IMR-90 (cell line): ENCODE measurements around the gene NT5DC2. TPM values are rescaled to one million over a fixed set of nuclear protein-coding genes. Genes with fewer than 3 reads are reported as not detected.

ENCODE experiments used
- ATAC-seq: fragments of 200-7000 bp; cut with Tn5 transposase; 2 replicates; pipeline ENCODE4 v1.9.1; 2020; ENCODE audit warnings: low read depth, mild to moderate bottlenecking, moderate library complexity
- BruUV-seq: library from RNA; stranded (reverse); fragments of 400-500 nt; replicated peaks from 2 replicates; lab custom pipeline; 2021; lab: Mats Ljungman, UMichigan
- CTCF ChIA-PET: fragments of 300-600 bp; formaldehyde crosslinking; extraction: SDS; loops from one replicate; lab custom pipeline; 2021; ENCODE audit warnings: antibody characterized with exemption; lab: Yijun Ruan, JAX
- POLR2A ChIA-PET: fragments of 300-600 bp; sonication (Branson Sonifier 250); formaldehyde crosslinking; loops from one replicate; lab custom pipeline; 2022; ENCODE audit warnings: antibody characterized with exemption; ENCODE audit not compliant: unreplicated experiment; lab: Charles Lee
- DNase-seq: peaks from one replicate; pipeline ENCODE4 v3.0.0; 2013
- H2AFZ ChIP-seq: replicated peaks from 2 replicates; pipeline ENCODE3; 2013; ENCODE audit warnings: low read length, mild to moderate bottlenecking; ENCODE audit not compliant: poor library complexity
- H2AK5ac ChIP-seq: 2 replicates; pipeline ENCODE4 v1.6.1; 2013; ENCODE audit warnings: low read depth, low read length, inconsistent platforms
- H2AK9ac ChIP-seq: replicated peaks from 2 replicates; pipeline ENCODE3; 2013; ENCODE audit warnings: mild to moderate bottlenecking, low read depth, low read length, moderate library complexity; ENCODE audit not compliant: poor library complexity
- H2BK120ac ChIP-seq: 2 replicates; pipeline ENCODE4 v1.6.1; 2013; ENCODE audit warnings: low read depth, low read length, inconsistent platforms
- H2BK15ac ChIP-seq: 3 replicates; pipeline ENCODE4 v1.6.1; 2013; ENCODE audit warnings: low read depth, low read length, inconsistent platforms
- H2BK20ac ChIP-seq: 2 replicates; pipeline ENCODE4 v1.6.1; 2013; ENCODE audit warnings: low read depth, mild to moderate bottlenecking, inconsistent platforms, low read length, moderate library complexity
- H2BK5ac ChIP-seq: 2 replicates; pipeline ENCODE4 v1.6.1; 2013; ENCODE audit warnings: mild to moderate bottlenecking, low read depth, low read length, inconsistent platforms; ENCODE audit not compliant: poor library complexity, severe bottlenecking
- H3K14ac ChIP-seq: replicated peaks from 2 replicates; pipeline ENCODE4 v1.6.1; 2013; ENCODE audit warnings: low read depth, low read length, inconsistent platforms
- H3K18ac ChIP-seq: 2 replicates; pipeline ENCODE4 v1.6.1; 2013; ENCODE audit warnings: low read depth, low read length, control low read depth
- H3K23ac ChIP-seq: 2 replicates; pipeline ENCODE4 v1.6.1; 2013; ENCODE audit warnings: low read depth, low read length, inconsistent platforms
- H3K27ac ChIP-seq: 2 replicates; pipeline ENCODE4 v1.5.1; 2013; ENCODE audit warnings: mild to moderate bottlenecking, control low read depth, low read length; ENCODE audit not compliant: insufficient read depth
- H3K27me3 ChIP-seq: 2 replicates; pipeline ENCODE4 v1.6.1; 2013; ENCODE audit warnings: low read length; ENCODE audit not compliant: control insufficient read depth, insufficient read depth
- H3K36me3 ChIP-seq: 2 replicates; pipeline ENCODE4 v1.6.1; 2013; ENCODE audit warnings: low read length, mixed read lengths; ENCODE audit not compliant: control insufficient read depth, insufficient read depth
- H3K4ac ChIP-seq: 2 replicates; pipeline ENCODE4 v1.6.1; 2013; ENCODE audit warnings: low read depth, low read length, inconsistent platforms
- H3K4me1 ChIP-seq: 2 replicates; pipeline ENCODE4 v1.6.1; 2013; ENCODE audit warnings: low read length, mixed read lengths; ENCODE audit not compliant: control insufficient read depth, insufficient read depth
- H3K4me2 ChIP-seq: 2 replicates; pipeline ENCODE4 v1.6.1; 2013; ENCODE audit warnings: low read depth, mild to moderate bottlenecking, control low read depth, low read length, moderate library complexity
- H3K4me3 ChIP-seq: 2 replicates; pipeline ENCODE4 v1.5.1; 2013; ENCODE audit warnings: low read depth, mild to moderate bottlenecking, control low read depth, low read length, moderate library complexity; ENCODE audit not compliant: insufficient read depth
- H3K56ac ChIP-seq: 2 replicates; pipeline ENCODE4 v1.6.1; 2013; ENCODE audit warnings: low read length, inconsistent platforms; ENCODE audit not compliant: insufficient read depth; ENCODE audit errors: extremely low read depth
- H3K79me1 ChIP-seq, 2 experiments: 2 replicates each; pipeline ENCODE4 v1.6.1; 2013; ENCODE audit warnings: low read length in 2 of 2, inconsistent platforms in 1 of 2, low read depth in 1 of 2
- H3K9ac ChIP-seq: 2 replicates; pipeline ENCODE4 v1.6.1; 2013; ENCODE audit warnings: low read depth, low read length, control low read depth
- H3K9me1 ChIP-seq: 2 replicates; pipeline ENCODE4 v1.6.1; 2013; ENCODE audit warnings: low read length, inconsistent platforms; ENCODE audit not compliant: insufficient read depth
- H3K9me3 ChIP-seq: 2 replicates; pipeline ENCODE4 v1.6.1; 2013; ENCODE audit warnings: low read length; ENCODE audit not compliant: control insufficient read depth, insufficient read depth
- H4K20me1 ChIP-seq: 2 replicates; pipeline ENCODE4 v1.6.1; 2013; ENCODE audit warnings: low read length, inconsistent platforms; ENCODE audit not compliant: insufficient read depth
- H4K5ac ChIP-seq: 2 replicates; pipeline ENCODE4 v1.6.1; 2013; ENCODE audit warnings: mild to moderate bottlenecking, low read depth, low read length, control low read depth
- H4K8ac ChIP-seq, 2 experiments: 2 replicates each; pipeline ENCODE4 v1.6.1; 2013; ENCODE audit warnings: low read depth in 2 of 2, low read length in 2 of 2, control low read depth in 1 of 2, inconsistent platforms in 1 of 2
- H4K91ac ChIP-seq: 2 replicates; pipeline ENCODE4 v1.6.1; 2013; ENCODE audit warnings: low read depth, low read length, inconsistent platforms; ENCODE audit not compliant: insufficient read depth
- RCOR1 ChIP-seq: IDR thresholded peaks from 2 replicates; pipeline ENCODE4 v1.6.1; 2012; ENCODE audit warnings: mild to moderate bottlenecking, low read length, improper control_type of control experiment; ENCODE audit not compliant: insufficient replicate concordance
- WGBS, 2 experiments: methylation state at CpG; one replicate each; pipeline versions ENCODE4 v1.1.5 to v1.1.7; 2013; ENCODE audit warnings: missing lambda C conversion rate in 2 of 2; ENCODE audit not compliant: insufficient read length in 1 of 2; ENCODE audit errors: extremely low coverage in 2 of 2; 5-methylcytosine and 5-hydroxymethylcytosine counted together
- dilution Hi-C: fragments of 300-500 bp; cut with HindIII; formaldehyde crosslinking; loops from one replicate; pipeline ENCODE4 v1.14.3; 2018; ENCODE audit warnings: low sequenced_read_pairs; ENCODE audit not compliant: unreplicated experiment
- in situ Hi-C: fragments of 300-500 bp; cut with MboI; formaldehyde crosslinking; loops from 3 replicates; pipeline ENCODE4 v1.14.3; 2019; ENCODE audit warnings: low sequenced_read_pairs, inconsistent platforms, mixed read lengths
- intact Hi-C: fragments of 100-400 bp; cut with micrococcal nuclease; formaldehyde crosslinking; loops from 2 replicates; pipeline ENCODE4 v1.10.0; 2022
- polyA plus RNA-seq, 3 experiments: library from polyadenylated mRNA; depleted of rRNA; stranded (reverse); fragments of >200 nt; gene quantifications; 2 replicates each; pipeline ENCODE4 v1.2.3, GENCODE V29; 2012; ENCODE audit warnings: low replicate concordance in 1 of 3
- total RNA-seq: library from RNA; depleted of rRNA; stranded (reverse); fragments of >200 nt; gene quantifications from 2 replicates; pipeline ENCODE4 v1.2.3, GENCODE V29; 2012
- TF ChIP-seq, protein P1 (sequence below): fragments of 150-350 bp; IDR thresholded peaks from 2 replicates; pipeline ENCODE4 v1.6.1; 2017; ENCODE audit warnings: mild to moderate bottlenecking, antibody characterized with exemption, low read length, low read depth

Gene NT5DC2
- total and polyA plus RNA-seq, 2 of the 4 experiments (the other 2 are of a cell fraction): 161 to 200 TPM

DNA sequence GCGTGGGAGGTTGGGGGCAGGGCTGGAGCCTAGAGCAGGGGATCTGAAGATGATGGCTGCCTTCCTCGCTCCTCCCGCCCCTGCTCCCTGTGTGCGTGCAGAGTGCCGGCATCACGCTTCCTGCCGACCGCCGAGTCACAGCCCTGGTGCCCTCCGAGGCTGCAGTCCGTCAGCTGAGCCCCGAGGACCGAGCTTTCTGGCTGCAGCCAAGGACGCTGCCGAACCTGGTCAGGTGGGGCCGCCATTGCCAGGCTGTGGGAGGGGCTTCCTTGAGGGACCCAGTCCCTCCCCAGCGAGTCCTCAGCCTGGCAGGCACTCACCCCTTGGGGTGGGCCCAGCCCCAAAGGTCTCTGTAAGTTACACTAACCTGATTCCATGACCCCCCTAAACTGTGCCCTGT is 20.9 kb downstream of the NT5DC2 start:
- ChIA-PET POLR2A (no interaction called here), CTCF (no interaction called here)
- Histone ChIP-seq H2BK5ac (no peak overlapping the region), H3K9me3 (no peaks in the 10 kb centered on the region), H3K18ac (no peak overlapping the region), H3K23ac (no peak overlapping the region), H3K79me1 (no peaks in the 10 kb centered on the region), H4K91ac (no peak overlapping the region), H3K27ac (no peak overlapping the region), H4K5ac (no peak overlapping the region), H2BK15ac (no peak overlapping the region), H3K4ac (no peak overlapping the region), H3K4me3 (no peak overlapping the region), H2AK9ac (no peak overlapping the region), H3K36me3 (no peaks in the 10 kb centered on the region), H3K4me2 (no peak overlapping the region), H3K56ac (no peak overlapping the region), H2BK120ac (no peak overlapping the region), H4K8ac (no peak overlapping the region), H4K20me1 (no peaks in the 10 kb centered on the region; the same call in 1 of the 2 replicates), H3K9ac (no peak overlapping the region), H2AFZ (peak overlapping the region; percentile 62), H2BK20ac (no peak overlapping the region), H2AK5ac (no peak overlapping the region), H3K27me3 (peaks cover 56% of the 10 kb centered on the region), H3K9me1 (0 out of 2 replicates have a peak, but pooled peaks cover 3% of the 10 kb centered on the region), H3K14ac (no peak overlapping the region), H3K4me1 (no peaks in the 10 kb centered on the region; the same call in 1 of the 2 replicates)
- TF ChIP-seq, protein P1, sequence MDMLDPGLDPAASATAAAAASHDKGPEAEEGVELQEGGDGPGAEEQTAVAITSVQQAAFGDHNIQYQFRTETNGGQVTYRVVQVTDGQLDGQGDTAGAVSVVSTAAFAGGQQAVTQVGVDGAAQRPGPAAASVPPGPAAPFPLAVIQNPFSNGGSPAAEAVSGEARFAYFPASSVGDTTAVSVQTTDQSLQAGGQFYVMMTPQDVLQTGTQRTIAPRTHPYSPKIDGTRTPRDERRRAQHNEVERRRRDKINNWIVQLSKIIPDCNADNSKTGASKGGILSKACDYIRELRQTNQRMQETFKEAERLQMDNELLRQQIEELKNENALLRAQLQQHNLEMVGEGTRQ: 0 out of 2 replicates have a peak, but pooled peaks have one; percentile 15
- no peak for TF ChIP-seq RCOR1
- ATAC-seq: no peak
- dilution Hi-C loops (no loop called here), intact Hi-C loops (no loop called here), in situ Hi-C loops (no loop called here)
- WGBS, 2 experiments: 40% methylated on average over 2 of the region's 17 CpGs; no CpG with 5 or more reads in 1 of the 2 experiments
- DNase-seq: no peak
- no TSS peak for BruUV-seq
